NT2/D1 (cell line): ENCODE data around the gene GPR137C.

ENCODE experiments used
- SUZ12 ChIP-seq: IDR thresholded peaks from 2 replicates; pipeline ENCODE4 v1.6.1; 2011; ENCODE audit not compliant: insufficient read length, insufficient read depth; ENCODE audit errors: extremely low read depth
- YY1 ChIP-seq: IDR thresholded peaks from 2 replicates; pipeline ENCODE4 v1.6.1; 2011; ENCODE audit not compliant: insufficient read length, insufficient read depth
- ZNF274 ChIP-seq: IDR thresholded peaks from 2 replicates; pipeline ENCODE4 v1.6.1; 2011; ENCODE audit warnings: mild to moderate bottlenecking, low read depth, low read length

- TF ChIP-seq ZNF274 (no peak), YY1 (no peak), SUZ12 (no peak)
Measured at GRCh38 chr14:52522581-52523345, 29.9 kb upstream of the GPR137C start.
